Measurements from ENCODE around the gene HLA-DQB1. TPM values are rescaled to one million over a fixed set of nuclear protein-coding genes. Genes with fewer than 3 reads are reported as not detected.

HLA-DQB1 gene
- total and polyA plus RNA-seq, 2 donors (not counting 3 experiments of a cell fraction or from before 2014, with no cell fraction given): not detected

- BruUV-seq (replicated peaks): no TSS peak
- ChIA-PET CTCF (no interaction called here), POLR2A (no interaction called here)
- H3K36me3 ChIP-seq (ENCODE audit: control insufficient read depth in 2 of 2, extremely low read depth in 1 of 2, insufficient read depth in 2 of 2, low read length in 2 of 2): no peaks in the 10 kb centered on the region
- H3K79me2 ChIP-seq (ENCODE audit: control insufficient read depth, insufficient read depth, low read length): no peaks in the 10 kb centered on the region
- H3K9me1 ChIP-seq (replicated peaks; ENCODE audit: control insufficient read depth, extremely low read depth, insufficient read depth, low read length): no peaks in the 10 kb centered on the region
- no peaks in the 10 kb centered on the region for H3K9me3 ChIP-seq (replicated peaks; ENCODE audit: control insufficient read depth, insufficient read depth, low read length)
- H3K9ac ChIP-seq (replicated peaks; ENCODE audit: extremely low read depth, insufficient read depth, low read length): no peak overlapping the region
- H2AFZ ChIP-seq (ENCODE audit: low read depth, low read length): no peak overlapping the region
- DNase-seq (ENCODE audit: low read depth, low spot score) (no peak), FAIRE-seq (no peak)
- H3K4me2 ChIP-seq (ENCODE audit: insufficient read depth, low read length): no peak overlapping the region
- dilution Hi-C loops (cut with MboI; ENCODE audit: extremely low pct_ligation_motif_present, low sequenced_read_pairs) (no loop called here), intact Hi-C loops (cut with micrococcal nuclease) (no loop called here)
- H4K20me1 ChIP-seq (replicated peaks; ENCODE audit: control insufficient read depth, extremely low read depth, insufficient read depth, low read length): no peaks in the 10 kb centered on the region
- H3K4me1 ChIP-seq (ENCODE audit: control insufficient read depth, extremely low read depth, insufficient read depth, low read length): no peaks in the 10 kb centered on the region
- no peak overlapping the region for H3K27ac ChIP-seq (ENCODE audit: insufficient read depth, low read depth, low read length)
- H3K4me3 ChIP-seq (replicated peaks in 1 of 3; ENCODE audit: insufficient read depth in 1 of 3, low read depth in 1 of 3, low read length in 3 of 3): no peak overlapping the region
- TF ChIP-seq MYC (IDR thresholded peaks at IDR 0.05; ENCODE audit: low read depth, low read length): no peak
- TF ChIP-seq GATA2 (IDR thresholded peaks at IDR 0.05; ENCODE audit: insufficient read depth, insufficient read length, low read depth, low read length): no peak
- no peak for TF ChIP-seq FOS (IDR thresholded peaks at IDR 0.05; ENCODE audit: borderline replicate concordance, insufficient read depth, low read length)
- H3K27me3 ChIP-seq (ENCODE audit: control insufficient read depth in 2 of 2, insufficient read depth in 2 of 2, low read length in 2 of 2): peaks cover 1 to 12% of the 10 kb centered on the region in 2 experiments
Observed at GRCh38 chr6:32665661-32666060, 796 bp downstream of the HLA-DQB1 start.

GRCh38 chr6:32664827-32665362 lies 1.6 kb downstream of the HLA-DQB1 start:
- no peaks in the 10 kb centered on the region for H3K4me1 ChIP-seq (ENCODE audit: control insufficient read depth, extremely low read depth, insufficient read depth, low read length)
- no peak for FAIRE-seq
- no peak overlapping the region for H3K9ac ChIP-seq (replicated peaks; ENCODE audit: extremely low read depth, insufficient read depth, low read length)
- H3K27ac ChIP-seq (ENCODE audit: insufficient read depth, low read depth, low read length): no peak overlapping the region
- intact Hi-C loops (cut with micrococcal nuclease) (no loop called here), dilution Hi-C loops (cut with MboI; ENCODE audit: extremely low pct_ligation_motif_present, low sequenced_read_pairs) (no loop called here)
- H4K20me1 ChIP-seq (replicated peaks; ENCODE audit: control insufficient read depth, extremely low read depth, insufficient read depth, low read length): no peaks in the 10 kb centered on the region
- H3K9me1 ChIP-seq (replicated peaks; ENCODE audit: control insufficient read depth, extremely low read depth, insufficient read depth, low read length): no peaks in the 10 kb centered on the region
- H3K27me3 ChIP-seq (ENCODE audit: control insufficient read depth in 2 of 2, insufficient read depth in 2 of 2, low read length in 2 of 2): peaks cover 1 to 12% of the 10 kb centered on the region in 2 experiments
- no peaks in the 10 kb centered on the region for H3K9me3 ChIP-seq (replicated peaks; ENCODE audit: control insufficient read depth, insufficient read depth, low read length)
- TF ChIP-seq MYC (IDR thresholded peaks at IDR 0.05; ENCODE audit: low read depth, low read length): no peak
- no peak for TF ChIP-seq EZH2 (IDR thresholded peaks at IDR 0.05; ENCODE audit: borderline replicate concordance, low read depth, low read length, severe bottlenecking)
- no peak for TF ChIP-seq GATA2 (IDR thresholded peaks at IDR 0.05; ENCODE audit: insufficient read depth, insufficient read length, low read depth, low read length)
- TF ChIP-seq POLR2AphosphoS5 (IDR thresholded peaks at IDR 0.05; ENCODE audit: insufficient read depth, low read depth, low read length): no peak
- no peak for TF ChIP-seq CTCF (IDR thresholded peaks at IDR 0.05; ENCODE audit: extremely low read depth in 1 of 2, insufficient read depth in 1 of 2, low read depth in 1 of 2, low read length in 2 of 2)
- TF ChIP-seq JUN (IDR thresholded peaks at IDR 0.05; ENCODE audit: borderline replicate concordance, insufficient read depth, insufficient read length, low read depth): no peak
- TF ChIP-seq FOS (IDR thresholded peaks at IDR 0.05; ENCODE audit: borderline replicate concordance, insufficient read depth, low read length): no peak
- no peak for TF ChIP-seq MAX (IDR thresholded peaks at IDR 0.05; ENCODE audit: insufficient read depth, insufficient read length)
- TF ChIP-seq POLR2A (IDR thresholded peaks at IDR 0.05; ENCODE audit: low read depth, low read length): no peak
- no peak for DNase-seq (ENCODE audit: low read depth, low spot score)
- no peaks in the 10 kb centered on the region for H3K79me2 ChIP-seq (ENCODE audit: control insufficient read depth, insufficient read depth, low read length)
- CTCF ChIA-PET: no interaction called here
- no peak overlapping the region for H3K4me2 ChIP-seq (ENCODE audit: insufficient read depth, low read length)
- no TSS peak for BruUV-seq (replicated peaks)
- no peak overlapping the region for H3K4me3 ChIP-seq (replicated peaks in 1 of 3; ENCODE audit: insufficient read depth in 1 of 3, low read depth in 1 of 3, low read length in 3 of 3)
- POLR2A ChIA-PET: no interaction called here
- H2AFZ ChIP-seq (ENCODE audit: low read depth, low read length): no peak overlapping the region
- no peaks in the 10 kb centered on the region for H3K36me3 ChIP-seq (ENCODE audit: control insufficient read depth in 2 of 2, extremely low read depth in 1 of 2, insufficient read depth in 2 of 2, low read length in 2 of 2)
